Nasal cavity respiratory epithelium epithelial cell of viscerocranial mucosa (primary cell): ENCODE data around the gene HCLS1. TPM values are rescaled to one million over a fixed set of nuclear protein-coding genes. Genes with fewer than 3 reads are reported as not detected.

Source experiments
- total RNA-seq: library from RNA; depleted of rRNA; stranded (reverse); fragments of >200 nt; gene quantifications from 2 replicates; pipeline ENCODE4 v1.2.3, GENCODE V29; 2014

Gene HCLS1
- total RNA-seq, result 3.8 and 29.3 TPM in 2 replicates

GRCh38 chr3:121660356-121661171 is at the start of gene HCLS1:
Gene HCLS1, minus strand, starts transcription at chr3:121660903. Its CDS starts 2,556 bp downstream, at chr3:121658347.

GRCh38 chr3:121592856-121593702 is 67.6 kb downstream of the HCLS1 start, which contains the start of gene FBXO40:
Gene FBXO40, plus strand, starts transcription at chr3:121593379. Its CDS starts 27,197 bp downstream, at chr3:121620576.

Other genes with a start within 250 kb of the HCLS1 start
- gene POLQ, start 114.9 kb downstream of the HCLS1 start, total RNA-seq, result 0.50 and 1.0 TPM in 2 replicates
- gene ARGFX, start 93.0 kb downstream of the HCLS1 start, total RNA-seq, result not detected in 2 replicates
- gene FBXO40, start 67.5 kb downstream of the HCLS1 start, total RNA-seq, result not detected in 2 replicates
- gene GOLGB1, start 88.8 kb upstream of the HCLS1 start, total RNA-seq, result 48.2 and 83.6 TPM in 2 replicates
- 21.5 and 24.4 TPM in 2 replicates for gene IQCB1, start 174.2 kb upstream of the HCLS1 start, total RNA-seq
- gene EAF2, start 174.3 kb upstream of the HCLS1 start, total RNA-seq, result 4.2 and 6.2 TPM in 2 replicates
- 1.0 and 2.4 TPM in 2 replicates for gene SLC15A2, start 233.5 kb upstream of the HCLS1 start, total RNA-seq